ENCODE results near the gene MTLN.

DNA sequence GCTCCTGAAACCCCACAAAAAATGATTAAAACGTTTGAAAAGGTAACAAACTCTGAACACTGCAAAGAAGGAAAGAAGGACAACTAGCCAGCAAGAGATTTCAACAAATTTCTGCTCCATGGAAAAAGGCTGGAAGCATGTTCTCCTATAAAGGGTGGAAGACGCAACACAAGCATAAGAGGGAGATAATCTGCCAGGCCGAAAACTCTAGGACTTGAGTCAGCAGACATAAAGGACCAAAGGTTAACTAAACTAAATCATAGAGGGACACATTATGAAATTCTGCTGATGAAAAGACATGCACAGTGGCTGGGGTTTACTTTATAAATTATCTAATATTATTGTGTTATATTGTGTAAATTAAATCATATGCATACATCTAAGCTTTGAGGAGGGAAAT, 14.3 kb downstream of the MTLN start:
- no peak for TF ChIP-seq FOXP2 (optimal IDR thresholded peaks at IDR 0.05; ENCODE audit: control extremely low read depth, extremely low read length, insufficient read depth)
- no peak for TF ChIP-seq POLR2AphosphoS5 (IDR thresholded peaks at IDR 0.05; ENCODE audit: borderline replicate concordance, low read depth, low read length)
